ENCODE data around the gene FNTB.

FNTB gene

GRCh38 chr14:65109357-65109756, 122.7 kb downstream of the FNTB start:
- Histone ChIP-seq H3K36me3 (ENCODE audit: control insufficient read depth, insufficient read depth, low read length) (no peaks in the 10 kb centered on the region), H3K9ac (ENCODE audit: low read length) (no peak overlapping the region), H3K4me1 (ENCODE audit: control insufficient read depth, insufficient read depth, low read length) (no peaks in the 10 kb centered on the region), H3K27me3 (ENCODE audit: control insufficient read depth, insufficient read depth, low read length) (0 out of 2 replicates have a peak, but pooled peaks cover 2% of the 10 kb centered on the region), H3K4me3 (ENCODE audit: low read depth, low read length) (no peak overlapping the region), H3K27ac (ENCODE audit: low read depth, low read length) (no peak overlapping the region), H3K9me3 (ENCODE audit: control insufficient read depth, insufficient read depth, low read depth, low read length) (no peaks in the 10 kb centered on the region)

DNA sequence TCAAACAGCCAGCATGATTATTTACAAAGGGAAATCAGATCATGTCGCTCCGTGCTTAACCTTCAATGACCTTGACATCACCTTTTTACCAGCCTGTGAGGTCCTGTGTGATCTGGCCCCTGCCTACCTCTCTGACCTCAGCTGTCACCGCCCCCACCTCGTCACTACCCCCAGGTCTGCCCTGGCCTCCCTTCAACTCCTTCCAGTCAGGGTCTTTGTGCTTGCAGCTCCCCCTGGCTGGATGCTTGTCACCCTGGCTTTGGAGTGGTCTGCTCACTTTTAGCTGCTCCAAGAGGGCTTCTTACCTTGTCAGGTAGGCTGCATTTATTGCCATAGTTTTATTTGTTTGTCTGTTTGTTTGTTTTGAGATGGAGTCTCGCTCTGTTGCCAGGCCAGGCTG, 123.8 kb downstream of the FNTB start:
- Histone ChIP-seq H3K4me1 (ENCODE audit: control insufficient read depth, insufficient read depth, low read length) (no peaks in the 10 kb centered on the region), H3K27me3 (ENCODE audit: control insufficient read depth, insufficient read depth, low read length) (no peaks in the 10 kb centered on the region)

More for the DNA sequence above, 123.8 kb downstream of the FNTB start:
- H3K27ac ChIP-seq (ENCODE audit: low read depth, low read length), result no peak overlapping the region
- H3K36me3 ChIP-seq (ENCODE audit: control insufficient read depth, insufficient read depth, low read length), result no peaks in the 10 kb centered on the region
- no peaks in the 10 kb centered on the region for H3K9me3 ChIP-seq (ENCODE audit: control insufficient read depth, insufficient read depth, low read depth, low read length)
- H3K9ac ChIP-seq (ENCODE audit: low read length), result no peak overlapping the region
- no peak overlapping the region for H3K4me3 ChIP-seq (ENCODE audit: low read depth, low read length)

Measured in HUES6 (cell line).